DMS153 (cell line): Measurements from ENCODE around the gene UQCC5.

Experiments
- DNase-seq: peaks from one replicate; lab custom pipeline; 2025; lab: John Stamatoyannopoulos, UW

The UQCC5 gene

GRCh38 chr3:52534281-52535183 lies 1.9 kb upstream of the UQCC5 start:
- DNase-seq: peak; percentile 27

- DNase-seq: no peak
Observed at GRCh38 chr3:52535411-52536111, 844 bp upstream of the UQCC5 start.

GRCh38 chr3:52536112-52536368 lies 365 bp upstream of the UQCC5 start:
- no peak for DNase-seq

- no peak for DNase-seq
Observed at GRCh38 chr3:52537165-52537620, 788 bp downstream of the UQCC5 start.

- DNase-seq: no peak
Observed at GRCh38 chr3:52537726-52538421, 1.5 kb downstream of the UQCC5 start.

- DNase-seq: no peak
Observed at GRCh38 chr3:52539010-52539653, 2.7 kb downstream of the UQCC5 start.

GRCh38 chr3:52541050-52541449 lies 4.6 kb downstream of the UQCC5 start:
- DNase-seq: no peak

- DNase-seq: no peak
Observed at GRCh38 chr3:52544937-52545336, 8.5 kb downstream of the UQCC5 start.

GRCh38 chr3:52546111-52546901 lies 9.9 kb downstream of the UQCC5 start:
- no peak for DNase-seq

GRCh38 chr3:52547143-52547542 lies 10.7 kb downstream of the UQCC5 start:
- no peak for DNase-seq

GRCh38 chr3:52551118-52551517 lies 14.7 kb downstream of the UQCC5 start:
- DNase-seq: no peak

GRCh38 chr3:52552089-52552488 lies 15.7 kb downstream of the UQCC5 start:
- DNase-seq: no peak

- no peak for DNase-seq
Observed at GRCh38 chr3:52554026-52554755, 17.8 kb downstream of the UQCC5 start.

- no peak for DNase-seq
Observed at GRCh38 chr3:52555056-52555455, 18.7 kb downstream of the UQCC5 start.

GRCh38 chr3:52557011-52557960 lies 20.9 kb downstream of the UQCC5 start:
- no peak for DNase-seq

GRCh38 chr3:52558436-52558835 lies 22.0 kb downstream of the UQCC5 start:
- no peak for DNase-seq

GRCh38 chr3:52561028-52561747 lies 24.8 kb downstream of the UQCC5 start:
- DNase-seq: no peak

GRCh38 chr3:52563984-52564383 lies 27.6 kb downstream of the UQCC5 start:
- DNase-seq: no peak

GRCh38 chr3:52568069-52568468 lies 31.7 kb downstream of the UQCC5 start:
- DNase-seq: no peak
